HUES64 (cell line): ENCODE results near the gene NUF2.

ENCODE experiments used
- H3K27ac ChIP-seq: 2 replicates; pipeline ENCODE4 v1.7.0; 2013; ENCODE audit warnings: low read depth, low read length, inconsistent platforms
- H3K27me3 ChIP-seq: 2 replicates; pipeline ENCODE4 v1.6.1; 2013; ENCODE audit warnings: mild to moderate bottlenecking, low read length; ENCODE audit not compliant: insufficient read depth
- H3K36me3 ChIP-seq: 2 replicates; pipeline ENCODE4 v1.6.1; 2013; ENCODE audit warnings: mild to moderate bottlenecking, low read length; ENCODE audit not compliant: insufficient read depth
- H3K4me1 ChIP-seq: 2 replicates; pipeline ENCODE4 v1.6.1; 2013; ENCODE audit warnings: mild to moderate bottlenecking, low read length, moderate library complexity; ENCODE audit not compliant: insufficient read depth
- H3K4me3 ChIP-seq: 2 replicates; pipeline ENCODE4 v1.5.1; 2013; ENCODE audit warnings: mild to moderate bottlenecking, low read length, moderate library complexity
- H3K9ac ChIP-seq: 2 replicates; pipeline ENCODE4 v1.6.1; 2013; ENCODE audit warnings: mild to moderate bottlenecking, low read depth, low read length
- H3K9me3 ChIP-seq: 2 replicates; pipeline ENCODE4 v1.6.1; 2013; ENCODE audit warnings: low read depth, low read length; ENCODE audit not compliant: insufficient read depth
- WGBS: fragments of 150-250, 120-280 bp; methylation state at CpG from one replicate; pipeline ENCODE4 v1.1.7; 2013; ENCODE audit warnings: missing lambda C conversion rate; 5-methylcytosine and 5-hydroxymethylcytosine counted together

NUF2 gene

DNA sequence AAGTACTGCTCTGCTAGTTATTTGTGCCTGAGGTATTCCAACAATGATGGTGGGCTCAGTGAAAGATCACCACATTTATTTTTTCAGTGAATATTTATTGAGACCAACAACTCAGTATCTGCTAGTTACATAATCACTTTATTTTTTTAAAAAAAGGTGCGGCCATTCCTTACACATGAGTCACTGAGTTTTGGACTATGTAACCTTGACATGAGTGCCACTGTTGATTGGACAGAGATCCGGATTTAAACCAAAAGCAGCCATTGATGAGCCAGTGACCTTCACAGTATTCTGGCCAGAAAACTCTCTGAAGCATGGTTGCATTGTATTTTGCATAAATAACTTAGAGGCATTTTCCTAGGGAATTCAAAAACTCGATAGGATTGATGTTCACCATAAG, 79.5 kb downstream of the NUF2 start:
- no peak overlapping the region for H3K4me3 ChIP-seq
- no peak overlapping the region for H3K27ac ChIP-seq
- H3K4me1 ChIP-seq, result peaks cover 39% of the 10 kb centered on the region
- no peak overlapping the region for H3K9ac ChIP-seq
- H3K27me3 ChIP-seq, result peaks cover 14% of the 10 kb centered on the region; the same call in 1 of the 2 replicates
- H3K9me3 ChIP-seq, result no peaks in the 10 kb centered on the region
- no peaks in the 10 kb centered on the region for H3K36me3 ChIP-seq
- WGBS, result 96% methylated on average over 3 of the region's 3 CpGs
